OCI-LY7 (cell line): ENCODE results near the gene CEP162. TPM values are rescaled to one million over a fixed set of nuclear protein-coding genes. Genes with fewer than 3 reads are reported as not detected.
A peak's percentile ranks its signal among the peaks of the same experiment; 100 is the strongest.
"Not testable (repeated sequence)": the region's sequence is repeated elsewhere in the genome, so short reads cannot be mapped to it uniquely, and the experiment has no call there.

Experiments
- BruUV-seq: library from RNA; stranded (reverse); fragments of 400-500 nt; replicated peaks from 2 replicates; lab custom pipeline; 2021; lab: Mats Ljungman, UMichigan
- CTCF ChIA-PET: fragments of 300-600 bp; sonication (Branson Sonifier 250); formaldehyde crosslinking; loops from one replicate; lab custom pipeline; 2022; ENCODE audit warnings: antibody characterized with exemption; ENCODE audit not compliant: unreplicated experiment; lab: Charles Lee
- POLR2A ChIA-PET: fragments of 300-600 bp; sonication (Branson Sonifier 250); formaldehyde crosslinking; loops from one replicate; lab custom pipeline; 2022; ENCODE audit warnings: antibody characterized with exemption; lab: Charles Lee
- DNase-seq: peaks from one replicate; pipeline ENCODE4 v3.0.0-alpha.2; 2015; ENCODE audit warnings: low spot score
- H2AFZ ChIP-seq: fragments of 200-600 bp; sonication (generic), shearing (Covaris generic); 2 replicates; pipeline ENCODE4 v1.6.1; 2014; ENCODE audit warnings: mild to moderate bottlenecking, antibody characterized with exemption, low read length, moderate library complexity
- H3K27ac ChIP-seq: fragments of 200-600 bp; sonication (generic); 2 replicates; pipeline ENCODE4 v1.5.1; 2014; ENCODE audit warnings: mixed run types, low read depth, mild to moderate bottlenecking, moderate library complexity, low read length, inconsistent platforms; ENCODE audit not compliant: poor library complexity, severe bottlenecking
- H3K36me3 ChIP-seq: fragments of 200-600 bp; sonication (generic); 2 replicates; pipeline ENCODE4 v1.6.1; 2014; ENCODE audit warnings: mild to moderate bottlenecking, antibody characterized with exemption, low read length, moderate library complexity, mixed read lengths; ENCODE audit not compliant: insufficient read depth
- H3K4me1 ChIP-seq: fragments of 200-600 bp; sonication (generic); 2 replicates; pipeline ENCODE4 v1.5.1; 2014; ENCODE audit warnings: mild to moderate bottlenecking, low read length; ENCODE audit not compliant: insufficient read depth, poor library complexity, severe bottlenecking
- H3K4me2 ChIP-seq: fragments of 200-600 bp; sonication (generic); 2 replicates; pipeline ENCODE4 v1.6.1; 2014; ENCODE audit warnings: mild to moderate bottlenecking, low read length
- H3K4me3 ChIP-seq: fragments of 200-600 bp; sonication (generic); 2 replicates; pipeline ENCODE4 v1.5.1; 2014; ENCODE audit warnings: mild to moderate bottlenecking, low read depth, low read length; ENCODE audit not compliant: poor library complexity, severe bottlenecking
- H3K79me2 ChIP-seq: fragments of 200-600 bp; sonication (generic); 2 replicates; pipeline ENCODE4 v1.6.1; 2016; ENCODE audit warnings: low read depth, mild to moderate bottlenecking, low read length, moderate library complexity, mixed read lengths; ENCODE audit not compliant: insufficient read depth
- H3K9me2 ChIP-seq: fragments of 200-600 bp; sonication (generic); 2 replicates; pipeline ENCODE4 v1.6.1; 2016; ENCODE audit warnings: mild to moderate bottlenecking, low read length, mixed read lengths; ENCODE audit not compliant: insufficient read depth
- H3K9me3 ChIP-seq: fragments of 200-600 bp; sonication (generic); 2 replicates; pipeline ENCODE4 v1.6.1; 2014; ENCODE audit warnings: mild to moderate bottlenecking, mixed run types, low read length, mixed read lengths
- H4K20me1 ChIP-seq: fragments of 200-600 bp; sonication (generic); 2 replicates; pipeline ENCODE4 v1.6.1; 2014; ENCODE audit warnings: mild to moderate bottlenecking, antibody characterized with exemption, low read length, moderate library complexity, mixed read lengths; ENCODE audit not compliant: insufficient read depth
- CTCF ChIP-seq: fragments of 200-600 bp; sonication (generic); conservative IDR thresholded peaks from 2 replicates; pipeline ENCODE4 v1.5.1; 2014; ENCODE audit warnings: mild to moderate bottlenecking, antibody characterized with exemption, low read length, moderate library complexity, mixed read lengths
- EZH2phosphoT487 ChIP-seq: fragments of 200-600 bp; sonication (generic); IDR thresholded peaks from 2 replicates; pipeline ENCODE4 v1.6.1; 2018; ENCODE audit warnings: low read depth, borderline replicate concordance, mild to moderate bottlenecking, mixed run types, antibody characterized with exemption, low read length, moderate library complexity, mixed read lengths
- intact Hi-C: fragments of 100-400 bp; cut with micrococcal nuclease; formaldehyde crosslinking; loops from one replicate; pipeline ENCODE4 v1.10.0; 2022; ENCODE audit not compliant: unreplicated experiment
- total RNA-seq, 2 experiments: library from RNA; depleted of rRNA in 1 of 2; stranded (reverse); fragments of >200 nt in 1 of 2; shearing (Covaris generic) in 1 of 2; gene quantifications; 2 replicates each; pipeline ENCODE4 v1.2.3, GENCODE V29; 2014 to 2022

CEP162 gene
- total RNA-seq, 2 experiments from 2014 or later: 6.3 to 10.0 TPM

- Histone ChIP-seq H3K4me3 (no peak overlapping the region), H4K20me1 (no peaks in the 10 kb centered on the region), H3K27ac (no peak overlapping the region), H3K4me2 (no peak overlapping the region), H3K9me3 (no peaks in the 10 kb centered on the region), H3K9me2 (no peaks in the 10 kb centered on the region), H3K79me2 (no peaks in the 10 kb centered on the region), H2AFZ (no peak overlapping the region), H3K4me1 (no peaks in the 10 kb centered on the region), H3K36me3 (0 out of 2 replicates have a peak, but pooled peaks cover 4% of the 10 kb centered on the region)
- CTCF ChIA-PET: no interaction called here
- no peak for DNase-seq
- POLR2A ChIA-PET: interaction anchor here (0.5 to 0.6 kb wide), 2 partner anchors 99 to 234 kb away, joined by 3 read pairs; no protein-coding TSS in a partner anchor
- intact Hi-C loops: no loop called here
- 0 out of 2 replicates have a peak, but pooled peaks have one; percentile 21 for TF ChIP-seq CTCF
- no peak for TF ChIP-seq EZH2phosphoT487
- BruUV-seq: no TSS peak
Observed at GRCh38 chr6:84119277-84119676, 108.2 kb downstream of the CEP162 start.

GRCh38 chr6:84118191-84118590 is 109.3 kb downstream of the CEP162 start:
- Histone ChIP-seq H4K20me1 (no peaks in the 10 kb centered on the region), H3K4me1 (no peaks in the 10 kb centered on the region), H3K9me2 (no peaks in the 10 kb centered on the region), H3K79me2 (no peaks in the 10 kb centered on the region), H3K36me3 (no peaks in the 10 kb centered on the region), H3K9me3 (no peaks in the 10 kb centered on the region), H2AFZ (no peak overlapping the region), H3K4me2 (no peak overlapping the region), H3K27ac (no peak overlapping the region), H3K4me3 (no peak overlapping the region)
- BruUV-seq: no TSS peak
- ChIA-PET POLR2A (no interaction called here), CTCF (no interaction called here)
- intact Hi-C loops: no loop called here
- DNase-seq: no peak
- TF ChIP-seq CTCF (no peak), EZH2phosphoT487 (no peak)

- H3K27ac ChIP-seq, intact Hi-C loops, H3K4me1 ChIP-seq, CTCF ChIA-PET, H3K4me3 ChIP-seq, BruUV-seq, POLR2A ChIA-PET, H3K79me2 ChIP-seq, H3K9me3 ChIP-seq, H2AFZ ChIP-seq, H3K4me2 ChIP-seq, H3K36me3 ChIP-seq, DNase-seq, H4K20me1 ChIP-seq, H3K9me2 ChIP-seq: not testable (repeated sequence)
Observed at GRCh38 chr6:84114933-84115594, 112.4 kb downstream of the CEP162 start.

- H3K79me2 ChIP-seq, H3K9me2 ChIP-seq, H4K20me1 ChIP-seq, H3K27ac ChIP-seq, H3K36me3 ChIP-seq, H2AFZ ChIP-seq, H3K4me1 ChIP-seq, H3K4me2 ChIP-seq, H3K4me3 ChIP-seq, BruUV-seq, intact Hi-C loops, CTCF ChIA-PET, DNase-seq, POLR2A ChIA-PET, H3K9me3 ChIP-seq: not testable (repeated sequence)
Observed at GRCh38 chr6:84111351-84111750, 116.1 kb downstream of the CEP162 start.
